Muscle of leg (tissue), 9 donors: ENCODE measurements around the gene ZBTB7C. TPM values are rescaled to one million over a fixed set of nuclear protein-coding genes. Genes with fewer than 3 reads are reported as not detected.

Experiments used
- polyA plus RNA-seq, 8 donors: library from polyadenylated mRNA; unstranded; fragments of 120-200 nt; gene quantifications; one replicate each; pipeline versions ENCODE4 v1.2.1 to v1.2.3, GENCODE V29; 2013; ENCODE audit warnings: inconsistent platforms in 1 of 8, low replicate concordance in 1 of 8; ENCODE audit not compliant: insufficient read length in 8 of 8, insufficient read depth in 1 of 8
- total RNA-seq: library from RNA; stranded (reverse); fragments of 120-200 nt; gene quantifications from one replicate; pipeline ENCODE4 v1.2.4, GENCODE V29; 2013

Gene ZBTB7C
- total and polyA plus RNA-seq, 9 donors, result 2.8 to 5.6 (median 4.1) TPM

Other genes starting within 250 kb of the ZBTB7C start
- 16.3 TPM for gene CTIF, start 129.6 kb upstream of the ZBTB7C start, total RNA-seq
- 10 to 100 TPM; 28.1 to 46.8 (median 35.3) TPM for gene CTIF, start 129.6 kb upstream of the ZBTB7C start, polyA plus RNA-seq